Measurements from ENCODE around the gene UBXN7.

DNA sequence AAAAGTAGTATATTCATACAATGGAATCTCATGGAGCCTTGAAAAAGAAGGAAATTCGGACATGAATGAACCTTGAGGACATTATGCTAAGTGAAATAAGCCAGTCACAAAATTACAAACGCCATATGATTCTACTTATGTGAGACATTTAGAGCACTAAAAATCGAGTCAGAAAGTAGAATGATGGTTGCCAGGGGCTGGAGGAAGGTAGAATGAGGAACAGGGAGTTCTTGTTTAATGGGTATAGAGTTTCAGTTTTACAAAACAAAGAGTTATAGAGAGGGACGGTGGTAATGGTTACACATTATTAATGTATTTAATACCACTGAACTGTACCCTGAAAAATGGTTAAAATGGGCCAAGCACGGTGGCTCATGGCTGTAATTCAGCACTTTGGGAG, 19.5 kb downstream of the UBXN7 start:
- TF ChIP-seq, protein P1, sequence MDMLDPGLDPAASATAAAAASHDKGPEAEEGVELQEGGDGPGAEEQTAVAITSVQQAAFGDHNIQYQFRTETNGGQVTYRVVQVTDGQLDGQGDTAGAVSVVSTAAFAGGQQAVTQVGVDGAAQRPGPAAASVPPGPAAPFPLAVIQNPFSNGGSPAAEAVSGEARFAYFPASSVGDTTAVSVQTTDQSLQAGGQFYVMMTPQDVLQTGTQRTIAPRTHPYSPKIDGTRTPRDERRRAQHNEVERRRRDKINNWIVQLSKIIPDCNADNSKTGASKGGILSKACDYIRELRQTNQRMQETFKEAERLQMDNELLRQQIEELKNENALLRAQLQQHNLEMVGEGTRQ (CRISPR knock-in tag; IDR thresholded peaks at IDR 0.05), result no peak
- TF ChIP-seq KAT7 (CRISPR knock-in tag; IDR thresholded peaks at IDR 0.05; ENCODE audit: borderline replicate concordance) (no peak), RORB (CRISPR knock-in tag; IDR thresholded peaks at IDR 0.05) (no peak), CREB1 (CRISPR knock-in tag; IDR thresholded peaks at IDR 0.05) (no peak), SP1 (CRISPR knock-in tag; conservative IDR thresholded peaks at IDR 0.05) (no peak), TEAD1 (CRISPR knock-in tag; IDR thresholded peaks at IDR 0.05) (no peak), E2F4 (CRISPR knock-in tag; IDR thresholded peaks at IDR 0.05; ENCODE audit: borderline replicate concordance, low read depth) (no peak), FOXP4 (CRISPR knock-in tag; IDR thresholded peaks at IDR 0.05) (no peak)
- TF ChIP-seq, protein P2, sequence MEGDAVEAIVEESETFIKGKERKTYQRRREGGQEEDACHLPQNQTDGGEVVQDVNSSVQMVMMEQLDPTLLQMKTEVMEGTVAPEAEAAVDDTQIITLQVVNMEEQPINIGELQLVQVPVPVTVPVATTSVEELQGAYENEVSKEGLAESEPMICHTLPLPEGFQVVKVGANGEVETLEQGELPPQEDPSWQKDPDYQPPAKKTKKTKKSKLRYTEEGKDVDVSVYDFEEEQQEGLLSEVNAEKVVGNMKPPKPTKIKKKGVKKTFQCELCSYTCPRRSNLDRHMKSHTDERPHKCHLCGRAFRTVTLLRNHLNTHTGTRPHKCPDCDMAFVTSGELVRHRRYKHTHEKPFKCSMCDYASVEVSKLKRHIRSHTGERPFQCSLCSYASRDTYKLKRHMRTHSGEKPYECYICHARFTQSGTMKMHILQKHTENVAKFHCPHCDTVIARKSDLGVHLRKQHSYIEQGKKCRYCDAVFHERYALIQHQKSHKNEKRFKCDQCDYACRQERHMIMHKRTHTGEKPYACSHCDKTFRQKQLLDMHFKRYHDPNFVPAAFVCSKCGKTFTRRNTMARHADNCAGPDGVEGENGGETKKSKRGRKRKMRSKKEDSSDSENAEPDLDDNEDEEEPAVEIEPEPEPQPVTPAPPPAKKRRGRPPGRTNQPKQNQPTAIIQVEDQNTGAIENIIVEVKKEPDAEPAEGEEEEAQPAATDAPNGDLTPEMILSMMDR (IDR thresholded peaks at IDR 0.05), result no peak
- TF ChIP-seq, protein P3, sequence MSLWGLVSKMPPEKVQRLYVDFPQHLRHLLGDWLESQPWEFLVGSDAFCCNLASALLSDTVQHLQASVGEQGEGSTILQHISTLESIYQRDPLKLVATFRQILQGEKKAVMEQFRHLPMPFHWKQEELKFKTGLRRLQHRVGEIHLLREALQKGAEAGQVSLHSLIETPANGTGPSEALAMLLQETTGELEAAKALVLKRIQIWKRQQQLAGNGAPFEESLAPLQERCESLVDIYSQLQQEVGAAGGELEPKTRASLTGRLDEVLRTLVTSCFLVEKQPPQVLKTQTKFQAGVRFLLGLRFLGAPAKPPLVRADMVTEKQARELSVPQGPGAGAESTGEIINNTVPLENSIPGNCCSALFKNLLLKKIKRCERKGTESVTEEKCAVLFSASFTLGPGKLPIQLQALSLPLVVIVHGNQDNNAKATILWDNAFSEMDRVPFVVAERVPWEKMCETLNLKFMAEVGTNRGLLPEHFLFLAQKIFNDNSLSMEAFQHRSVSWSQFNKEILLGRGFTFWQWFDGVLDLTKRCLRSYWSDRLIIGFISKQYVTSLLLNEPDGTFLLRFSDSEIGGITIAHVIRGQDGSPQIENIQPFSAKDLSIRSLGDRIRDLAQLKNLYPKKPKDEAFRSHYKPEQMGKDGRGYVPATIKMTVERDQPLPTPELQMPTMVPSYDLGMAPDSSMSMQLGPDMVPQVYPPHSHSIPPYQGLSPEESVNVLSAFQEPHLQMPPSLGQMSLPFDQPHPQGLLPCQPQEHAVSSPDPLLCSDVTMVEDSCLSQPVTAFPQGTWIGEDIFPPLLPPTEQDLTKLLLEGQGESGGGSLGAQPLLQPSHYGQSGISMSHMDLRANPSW (CRISPR knock-in tag; conservative IDR thresholded peaks at IDR 0.05; ENCODE audit: low read depth), result no peak
